ENCODE results near the gene AMHR2.
"Not testable (repeated sequence)": the region's sequence is repeated elsewhere in the genome, so short reads cannot be mapped to it uniquely, and the experiment has no call there.

- TF ChIP-seq EZH2 (IDR thresholded peaks at IDR 0.05; ENCODE audit: low read length, unreplicated experiment); EZH2phosphoT487 (IDR thresholded peaks at IDR 0.05; ENCODE audit: borderline replicate concordance, low read length): not testable (repeated sequence)
- TF ChIP-seq, protein P1, sequence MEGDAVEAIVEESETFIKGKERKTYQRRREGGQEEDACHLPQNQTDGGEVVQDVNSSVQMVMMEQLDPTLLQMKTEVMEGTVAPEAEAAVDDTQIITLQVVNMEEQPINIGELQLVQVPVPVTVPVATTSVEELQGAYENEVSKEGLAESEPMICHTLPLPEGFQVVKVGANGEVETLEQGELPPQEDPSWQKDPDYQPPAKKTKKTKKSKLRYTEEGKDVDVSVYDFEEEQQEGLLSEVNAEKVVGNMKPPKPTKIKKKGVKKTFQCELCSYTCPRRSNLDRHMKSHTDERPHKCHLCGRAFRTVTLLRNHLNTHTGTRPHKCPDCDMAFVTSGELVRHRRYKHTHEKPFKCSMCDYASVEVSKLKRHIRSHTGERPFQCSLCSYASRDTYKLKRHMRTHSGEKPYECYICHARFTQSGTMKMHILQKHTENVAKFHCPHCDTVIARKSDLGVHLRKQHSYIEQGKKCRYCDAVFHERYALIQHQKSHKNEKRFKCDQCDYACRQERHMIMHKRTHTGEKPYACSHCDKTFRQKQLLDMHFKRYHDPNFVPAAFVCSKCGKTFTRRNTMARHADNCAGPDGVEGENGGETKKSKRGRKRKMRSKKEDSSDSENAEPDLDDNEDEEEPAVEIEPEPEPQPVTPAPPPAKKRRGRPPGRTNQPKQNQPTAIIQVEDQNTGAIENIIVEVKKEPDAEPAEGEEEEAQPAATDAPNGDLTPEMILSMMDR (conservative IDR thresholded peaks at IDR 0.05; ENCODE audit: low read depth, low read length), result not testable (repeated sequence)
Observed at GRCh38 chr12:53374277-53374676, 49.4 kb upstream of the AMHR2 start.

Measured in PC-3 (cell line).